K562 (cell line): ENCODE results near the gene SNX3. TPM values are rescaled to one million over a fixed set of nuclear protein-coding genes. Genes with fewer than 3 reads are reported as not detected.

ENCODE experiments used
- CTCFL ChIP-seq: IDR thresholded peaks from 2 replicates; pipeline ENCODE4 v1.6.1; 2011; ENCODE audit warnings: borderline replicate concordance, low read depth, mild to moderate bottlenecking, moderate library complexity, low read length; ENCODE audit not compliant: insufficient read depth, poor library complexity, severe bottlenecking
- ESRRB ChIP-seq: fragments of 250-450 bp; sonication (Bioruptor Pico); IDR thresholded peaks from 2 replicates; pipeline ENCODE4 v1.5.0; 2020; ENCODE audit warnings: mild to moderate bottlenecking, moderate library complexity, borderline replicate concordance
- FOS ChIP-seq: IDR thresholded peaks from 3 replicates; pipeline ENCODE4 v1.6.1; 2011; ENCODE audit not compliant: insufficient read length; ENCODE audit errors: extremely low read depth
- GTF3C2 ChIP-seq: IDR thresholded peaks from 3 replicates; pipeline ENCODE4 v1.6.1; 2011; ENCODE audit warnings: borderline replicate concordance, mild to moderate bottlenecking, moderate library complexity; ENCODE audit not compliant: insufficient read length; ENCODE audit errors: extremely low read depth
- HNRNPLL ChIP-seq: fragments of 200-400 bp; formaldehyde crosslinking; IDR thresholded peaks from 2 replicates; pipeline ENCODE4 v1.6.1; 2017; ENCODE audit warnings: low read length, low read depth, mild to moderate bottlenecking; ENCODE audit not compliant: poor library complexity, severe bottlenecking
- MCM5 ChIP-seq: fragments of 450-650 bp; IDR thresholded peaks from 2 replicates; pipeline ENCODE4 v1.6.1; 2016; ENCODE audit warnings: low read depth
- MXD1 ChIP-seq: fragments of 250-450 bp; sonication (Bioruptor Pico); IDR thresholded peaks from 2 replicates; pipeline ENCODE4 v1.8.0; 2021; ENCODE audit warnings: borderline replicate concordance, mild to moderate bottlenecking, moderate library complexity; ENCODE audit not compliant: poor library complexity, severe bottlenecking
- NR0B1 ChIP-seq: fragments of 450-650 bp; IDR thresholded peaks from one replicate; pipeline ENCODE4 v1.6.1; 2018; ENCODE audit warnings: mild to moderate bottlenecking, moderate library complexity; ENCODE audit not compliant: partially characterized antibody
- SETDB1 ChIP-seq: IDR thresholded peaks from one replicate; pipeline ENCODE4 v1.6.1; 2012; ENCODE audit warnings: low read length, control low read depth, inconsistent platforms
- SIN3A ChIP-seq, 2 experiments: fragments of 150-350 bp in 1 of 2; IDR thresholded peaks; 2 replicates each; pipeline ENCODE4 v1.6.1; 2011 to 2016; ENCODE audit warnings: borderline replicate concordance in 2 of 2, low read depth in 2 of 2, low read length in 2 of 2, mild to moderate bottlenecking in 2 of 2, moderate library complexity in 2 of 2; ENCODE audit not compliant: control insufficient read depth in 1 of 2
- SPI1 ChIP-seq: IDR thresholded peaks from 2 replicates; pipeline ENCODE4 v1.6.1; 2011; ENCODE audit warnings: low read depth, low read length, control low read depth, borderline replicate concordance
- ZEB2 ChIP-seq: fragments of 450-650 bp; IDR thresholded peaks from 2 replicates; pipeline ENCODE4 v1.6.1; 2016
- ZFPM2 ChIP-seq: fragments of 250-450 bp; sonication (Bioruptor Pico); IDR thresholded peaks from 2 replicates; pipeline ENCODE4 v1.5.1; 2022; ENCODE audit warnings: mild to moderate bottlenecking
- ZNF232 ChIP-seq: sonication (generic); formaldehyde crosslinking; IDR thresholded peaks from 2 replicates; pipeline ENCODE4 v1.8.0; 2022; ENCODE audit warnings: mild to moderate bottlenecking, missing genetic modification reagents
- ZNF324 ChIP-seq: fragments of 250-450 bp; sonication (Bioruptor Pico); IDR thresholded peaks from 2 replicates; pipeline ENCODE4 v1.4.0; 2020; ENCODE audit warnings: mild to moderate bottlenecking
- ZNF408 ChIP-seq: fragments of 250-450 bp; sonication (Bioruptor Pico); IDR thresholded peaks from 2 replicates; pipeline ENCODE4 v1.4.0; 2020; ENCODE audit warnings: low read depth, mild to moderate bottlenecking, moderate library complexity
- ZNF584 ChIP-seq: fragments of 200-800 bp; sonication (Bioruptor generic); IDR thresholded peaks from 2 replicates; pipeline ENCODE4 v1.6.1; 2016; ENCODE audit warnings: low read depth, mild to moderate bottlenecking, missing genetic modification characterization, missing compliant biosample characterization
- polyA plus RNA-seq, 8 experiments: library from polyadenylated mRNA; depleted of rRNA in 4 of 8; stranded (reverse) in 5 of 8; unstranded in 3 of 8; fragments of >200 nt; fragmentation: Nextera tagmentation in 2 of 8; fragmentation: Illumina TruSeq in 1 of 8; extraction: Ambion mirVana in 2 of 8; extraction: Trizol in 1 of 8; gene quantifications; 2 replicates each; pipeline versions ENCODE4 v1.2.1 to v1.2.3, GENCODE V29; 2011 to 2014; ENCODE audit warnings: inconsistent platforms in 1 of 8, missing spikeins in 1 of 8
- total RNA-seq, 7 experiments: library from RNA; depleted of rRNA in 6 of 7; stranded (reverse); fragments of >200 nt in 6 of 7; fragmentation: Illumina TruSeq in 2 of 7; extraction: Trizol in 2 of 7; gene quantifications; 2 replicates each; pipeline versions ENCODE4 v1.2.1 to v1.2.3, GENCODE V29; 2011 to 2021; ENCODE audit warnings: low replicate concordance in 1 of 7

SNX3 gene
- total and polyA plus RNA-seq, 9 of the 15 experiments (the other 6 are each of a cell fraction or from before 2014, with no cell fraction given): 48.9 to 410 (median 159) TPM

GRCh38 chr6:108260809-108261569 lies at the start of gene SNX3 (continued):
- TF ChIP-seq GTF3C2 (no peak), HNRNPLL (peak; percentile 96), SIN3A (IDR thresholded peaks at IDR 0.05; ENCODE audit: borderline replicate concordance in 2 of 2, control insufficient read depth in 1 of 2, low read depth in 2 of 2, low read length in 2 of 2) (peak in 1 of 2 experiments; percentile 43; a peak in 1 of 4 replicates), ZNF408 (no peak), ZNF584 (no peak), MCM5 (no peak), MXD1 (CRISPR knock-in tag) (no peak), SETDB1 (peak; percentile 72), FOS (no peak), ZEB2 (no peak), ESRRB (CRISPR knock-in tag) (no peak), CTCFL (peak; percentile 65), ZFPM2 (CRISPR knock-in tag) (no peak), ZNF232 (CRISPR knock-in tag) (no peak), SPI1 (0 out of 2 replicates have a peak, but pooled peaks have one; percentile 58), ZNF324 (CRISPR knock-in tag) (no peak), NR0B1 (no peak)
